Measurements from ENCODE around the gene TMEM164.

The TMEM164 gene

DNA sequence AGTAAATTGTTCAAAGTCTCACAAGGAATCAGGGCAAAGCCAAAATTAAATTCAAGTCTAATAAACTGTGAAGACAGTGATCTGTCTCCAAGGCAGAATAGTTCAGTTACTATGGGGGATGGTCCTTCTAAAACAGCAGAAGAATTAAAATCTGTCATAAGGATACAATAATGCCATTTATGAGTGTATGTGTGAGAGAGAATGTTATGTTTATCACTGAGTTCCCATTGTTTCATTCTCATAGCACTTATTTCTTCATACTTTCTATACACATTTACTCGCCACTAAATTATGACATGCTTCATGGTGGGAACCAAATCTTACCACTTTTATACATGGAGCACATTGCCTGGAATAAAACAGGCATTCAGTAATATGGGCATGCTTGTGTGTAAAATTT lies 212.5 kb downstream of the TMEM164 start:
- no peak for DNase-seq

- DNase-seq, result no peak
These were observed 213.1 kb downstream of the TMEM164 start for GRCh38 chrX:110216027-110216426.

DNA sequence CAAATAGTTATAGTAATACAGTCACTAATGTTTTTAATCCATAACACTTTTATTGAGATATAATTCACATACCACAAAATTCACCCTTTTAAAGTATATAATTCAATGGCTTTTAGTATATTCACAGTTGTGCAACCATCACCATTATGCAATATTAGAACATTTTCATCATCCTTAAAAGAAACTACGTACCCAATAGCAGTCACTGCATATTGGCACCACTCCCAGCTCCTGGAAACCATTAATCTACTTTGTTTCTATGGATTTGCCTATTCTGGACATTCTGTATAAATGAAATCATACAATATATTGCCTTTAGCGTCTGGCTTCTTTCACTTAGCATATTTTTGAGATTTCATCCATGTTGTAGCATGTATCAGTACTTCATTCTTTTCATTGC lies 215.7 kb downstream of the TMEM164 start:
- DNase-seq, result no peak

DNA sequence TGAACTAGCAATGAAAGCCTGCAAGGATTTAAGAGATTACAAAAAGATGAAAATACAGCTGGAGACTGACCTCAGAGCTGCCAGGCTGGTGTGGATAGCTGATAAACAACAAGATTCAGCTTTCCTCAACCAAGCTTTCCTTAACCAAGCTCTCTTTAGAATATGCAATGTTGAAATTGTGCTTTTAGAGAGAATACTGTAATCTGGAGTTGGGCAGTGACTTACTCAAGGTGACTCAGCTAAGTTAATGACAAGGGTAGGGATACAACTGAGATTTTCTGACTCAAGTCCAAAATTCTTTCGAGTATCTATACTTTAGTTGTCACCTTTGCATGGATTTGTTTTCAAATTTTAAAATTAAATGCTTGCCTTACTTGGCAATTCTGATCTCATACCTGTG lies 217.0 kb downstream of the TMEM164 start:
- DNase-seq, result no peak

DNA sequence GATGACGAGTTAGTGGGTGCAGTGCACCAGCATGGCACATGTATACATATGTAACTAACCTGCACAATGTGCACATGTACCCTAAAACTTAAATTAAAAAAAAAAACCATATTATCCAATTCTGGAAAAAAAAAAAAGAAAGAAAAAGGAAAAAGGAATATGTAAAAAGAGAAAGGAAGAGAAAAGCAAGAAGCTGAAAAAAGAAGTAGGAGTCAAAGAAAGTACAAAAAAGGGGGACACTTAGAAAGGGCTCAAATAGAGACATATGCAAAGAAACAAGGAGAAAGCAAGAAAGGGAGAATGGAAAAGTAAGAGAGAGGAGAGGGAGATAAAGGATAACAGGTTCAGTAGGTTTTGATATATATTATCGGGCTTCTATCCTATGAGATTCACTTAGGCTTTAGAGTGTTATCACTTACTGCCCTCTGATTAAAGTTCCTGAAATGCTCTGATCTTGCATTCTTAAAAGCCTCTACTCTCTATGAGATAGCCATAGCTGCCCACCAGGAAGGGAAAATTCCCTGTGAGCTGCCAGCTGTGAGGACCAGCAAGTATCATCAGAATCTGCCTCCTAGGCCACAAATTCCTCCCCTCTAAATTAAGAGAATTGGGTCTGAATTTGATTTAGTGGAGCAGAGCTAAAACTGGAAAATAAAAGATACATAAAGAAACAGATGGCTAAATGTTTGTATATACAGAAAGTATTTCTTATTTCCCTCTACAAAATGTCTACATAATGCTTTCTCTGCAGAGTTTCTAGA lies 219.8 kb downstream of the TMEM164 start:
- no peak for DNase-seq

GRCh38 chrX:110224926-110225617 lies 222.2 kb downstream of the TMEM164 start:
- DNase-seq, result no peak

- no peak for DNase-seq
These were observed 224.0 kb downstream of the TMEM164 start for GRCh38 chrX:110226931-110227330.
